NT2/D1 (cell line): ENCODE results near the gene TNFSF12.

Experiments used
- SUZ12 ChIP-seq: IDR thresholded peaks from 2 replicates; pipeline ENCODE4 v1.6.1; 2011; ENCODE audit not compliant: insufficient read length, insufficient read depth; ENCODE audit errors: extremely low read depth
- YY1 ChIP-seq: IDR thresholded peaks from 2 replicates; pipeline ENCODE4 v1.6.1; 2011; ENCODE audit not compliant: insufficient read length, insufficient read depth
- ZNF274 ChIP-seq: IDR thresholded peaks from 2 replicates; pipeline ENCODE4 v1.6.1; 2011; ENCODE audit warnings: mild to moderate bottlenecking, low read depth, low read length

DNA sequence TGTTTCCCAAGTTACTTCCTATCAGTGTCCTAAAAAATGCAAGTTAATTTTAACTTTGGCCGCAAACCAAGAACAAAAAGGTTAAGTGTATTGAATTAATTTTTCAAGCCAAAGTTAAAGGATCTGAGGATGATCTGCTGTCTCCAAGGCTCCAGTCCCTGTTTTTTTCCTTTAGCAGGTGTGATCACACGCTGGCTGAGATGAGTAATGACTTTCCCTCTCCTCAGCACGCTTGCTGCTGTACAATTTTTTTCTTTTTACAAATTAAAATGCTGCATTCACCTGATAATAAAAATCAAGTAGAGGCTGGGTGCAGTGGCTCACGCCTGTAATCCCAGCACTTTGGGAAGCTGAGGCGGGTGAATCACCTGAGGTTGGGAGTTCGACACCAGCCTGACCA, 3.9 kb upstream of the TNFSF12 start:
- TF ChIP-seq YY1 = no peak
- TF ChIP-seq SUZ12 = no peak
- TF ChIP-seq ZNF274 = no peak
